NCI-H345 (cell line): ENCODE measurements around the gene NUDT13.
A peak's percentile ranks its signal among the peaks of the same experiment; 100 is the strongest.

ENCODE experiments used
- DNase-seq: peaks from one replicate; lab custom pipeline; 2025; lab: John Stamatoyannopoulos, UW

The NUDT13 gene

GRCh38 chr10:73163096-73163495 lies 52.8 kb downstream of the NUDT13 start:
- DNase-seq = no peak

GRCh38 chr10:73166972-73167371 lies 56.7 kb downstream of the NUDT13 start:
- no peak for DNase-seq

- no peak for DNase-seq
These were observed 57.2 kb downstream of the NUDT13 start for GRCh38 chr10:73167458-73167782.

GRCh38 chr10:73167783-73168464 lies 57.7 kb downstream of the NUDT13 start, which contains the start of the genes ECD and FAM149B1:
ECD (minus strand) TSS chr10:73168008; CDS start chr10:73163937, 4,071 bp downstream.
FAM149B1 (plus strand) TSS chr10:73168119; CDS start chr10:73168340, 221 bp downstream.
- peak; percentile 88 for DNase-seq

GRCh38 chr10:73168465-73168803 lies 58.2 kb downstream of the NUDT13 start:
- DNase-seq = peak; percentile 9

GRCh38 chr10:73169320-73169719 lies 59.1 kb downstream of the NUDT13 start:
- no peak for DNase-seq

- no peak for DNase-seq
These were observed 62.6 kb downstream of the NUDT13 start for GRCh38 chr10:73172867-73173266.

GRCh38 chr10:73174148-73174925 lies 64.1 kb downstream of the NUDT13 start:
- no peak for DNase-seq
